SK-N-SH (cell line): ENCODE data around the gene IRX5.

Source experiments
- POLR2AphosphoS5 ChIP-seq: IDR thresholded peaks from 2 replicates; pipeline ENCODE4 v1.6.1; 2012; ENCODE audit warnings: low read depth, low read length
- RXRA ChIP-seq: IDR thresholded peaks from 2 replicates; pipeline ENCODE4 v1.4.0; 2012; ENCODE audit warnings: low read depth, mild to moderate bottlenecking, borderline replicate concordance
- TAF1 ChIP-seq: IDR thresholded peaks from 2 replicates; pipeline ENCODE4 v1.6.1; 2012; ENCODE audit warnings: low read depth, mild to moderate bottlenecking, low read length, moderate library complexity, borderline replicate concordance
- TF ChIP-seq, protein P1 (sequence below): IDR thresholded peaks from 2 replicates; pipeline ENCODE4 v1.6.1; 2012; ENCODE audit warnings: mild to moderate bottlenecking, low read depth, low read length, moderate library complexity
- TF ChIP-seq, protein P2 (sequence below): IDR thresholded peaks from 2 replicates; pipeline ENCODE4; 2012
- TF ChIP-seq, protein P3 (sequence below): IDR thresholded peaks from 2 replicates; pipeline ENCODE4 v1.4.0; 2012; ENCODE audit warnings: low read depth
- TF ChIP-seq, protein P4 (sequence below): fragments of 200-600 bp; sonication (generic); IDR thresholded peaks from 2 replicates; pipeline ENCODE4 v1.6.1; 2017; ENCODE audit warnings: antibody characterized with exemption, mild to moderate bottlenecking, moderate library complexity

DNA sequence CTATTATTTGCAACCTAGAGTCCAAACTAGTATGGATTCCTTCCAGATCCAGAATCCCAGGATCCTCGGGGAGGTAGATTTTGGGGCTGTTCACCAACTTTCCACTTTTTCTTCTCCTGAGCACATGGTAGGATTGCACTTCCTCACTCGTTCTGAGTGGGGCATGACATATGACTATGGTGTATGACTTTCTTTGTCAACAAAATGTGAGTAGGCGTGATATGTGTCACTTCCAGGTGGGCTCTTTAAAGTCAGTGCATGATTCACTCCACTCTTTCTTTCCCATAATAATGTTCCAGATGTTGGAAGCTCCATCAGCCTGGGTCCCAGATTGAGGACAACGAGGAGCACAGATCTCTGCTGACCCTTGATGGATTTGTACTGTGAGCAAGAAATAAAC is 21.5 kb downstream of the IRX5 start:
- no peak for TF ChIP-seq POLR2AphosphoS5
- no peak for TF ChIP-seq TAF1
- TF ChIP-seq, protein P1, sequence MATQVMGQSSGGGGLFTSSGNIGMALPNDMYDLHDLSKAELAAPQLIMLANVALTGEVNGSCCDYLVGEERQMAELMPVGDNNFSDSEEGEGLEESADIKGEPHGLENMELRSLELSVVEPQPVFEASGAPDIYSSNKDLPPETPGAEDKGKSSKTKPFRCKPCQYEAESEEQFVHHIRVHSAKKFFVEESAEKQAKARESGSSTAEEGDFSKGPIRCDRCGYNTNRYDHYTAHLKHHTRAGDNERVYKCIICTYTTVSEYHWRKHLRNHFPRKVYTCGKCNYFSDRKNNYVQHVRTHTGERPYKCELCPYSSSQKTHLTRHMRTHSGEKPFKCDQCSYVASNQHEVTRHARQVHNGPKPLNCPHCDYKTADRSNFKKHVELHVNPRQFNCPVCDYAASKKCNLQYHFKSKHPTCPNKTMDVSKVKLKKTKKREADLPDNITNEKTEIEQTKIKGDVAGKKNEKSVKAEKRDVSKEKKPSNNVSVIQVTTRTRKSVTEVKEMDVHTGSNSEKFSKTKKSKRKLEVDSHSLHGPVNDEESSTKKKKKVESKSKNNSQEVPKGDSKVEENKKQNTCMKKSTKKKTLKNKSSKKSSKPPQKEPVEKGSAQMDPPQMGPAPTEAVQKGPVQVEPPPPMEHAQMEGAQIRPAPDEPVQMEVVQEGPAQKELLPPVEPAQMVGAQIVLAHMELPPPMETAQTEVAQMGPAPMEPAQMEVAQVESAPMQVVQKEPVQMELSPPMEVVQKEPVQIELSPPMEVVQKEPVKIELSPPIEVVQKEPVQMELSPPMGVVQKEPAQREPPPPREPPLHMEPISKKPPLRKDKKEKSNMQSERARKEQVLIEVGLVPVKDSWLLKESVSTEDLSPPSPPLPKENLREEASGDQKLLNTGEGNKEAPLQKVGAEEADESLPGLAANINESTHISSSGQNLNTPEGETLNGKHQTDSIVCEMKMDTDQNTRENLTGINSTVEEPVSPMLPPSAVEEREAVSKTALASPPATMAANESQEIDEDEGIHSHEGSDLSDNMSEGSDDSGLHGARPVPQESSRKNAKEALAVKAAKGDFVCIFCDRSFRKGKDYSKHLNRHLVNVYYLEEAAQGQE: no peak
- TF ChIP-seq, protein P2, sequence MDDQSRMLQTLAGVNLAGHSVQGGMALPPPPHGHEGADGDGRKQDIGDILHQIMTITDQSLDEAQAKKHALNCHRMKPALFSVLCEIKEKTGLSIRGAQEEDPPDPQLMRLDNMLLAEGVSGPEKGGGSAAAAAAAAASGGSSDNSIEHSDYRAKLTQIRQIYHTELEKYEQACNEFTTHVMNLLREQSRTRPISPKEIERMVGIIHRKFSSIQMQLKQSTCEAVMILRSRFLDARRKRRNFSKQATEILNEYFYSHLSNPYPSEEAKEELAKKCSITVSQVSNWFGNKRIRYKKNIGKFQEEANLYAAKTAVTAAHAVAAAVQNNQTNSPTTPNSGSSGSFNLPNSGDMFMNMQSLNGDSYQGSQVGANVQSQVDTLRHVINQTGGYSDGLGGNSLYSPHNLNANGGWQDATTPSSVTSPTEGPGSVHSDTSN: no peak
- TF ChIP-seq, protein P3, sequence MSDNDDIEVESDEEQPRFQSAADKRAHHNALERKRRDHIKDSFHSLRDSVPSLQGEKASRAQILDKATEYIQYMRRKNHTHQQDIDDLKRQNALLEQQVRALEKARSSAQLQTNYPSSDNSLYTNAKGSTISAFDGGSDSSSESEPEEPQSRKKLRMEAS: no peak
- no peak for TF ChIP-seq RXRA
- TF ChIP-seq, protein P4, sequence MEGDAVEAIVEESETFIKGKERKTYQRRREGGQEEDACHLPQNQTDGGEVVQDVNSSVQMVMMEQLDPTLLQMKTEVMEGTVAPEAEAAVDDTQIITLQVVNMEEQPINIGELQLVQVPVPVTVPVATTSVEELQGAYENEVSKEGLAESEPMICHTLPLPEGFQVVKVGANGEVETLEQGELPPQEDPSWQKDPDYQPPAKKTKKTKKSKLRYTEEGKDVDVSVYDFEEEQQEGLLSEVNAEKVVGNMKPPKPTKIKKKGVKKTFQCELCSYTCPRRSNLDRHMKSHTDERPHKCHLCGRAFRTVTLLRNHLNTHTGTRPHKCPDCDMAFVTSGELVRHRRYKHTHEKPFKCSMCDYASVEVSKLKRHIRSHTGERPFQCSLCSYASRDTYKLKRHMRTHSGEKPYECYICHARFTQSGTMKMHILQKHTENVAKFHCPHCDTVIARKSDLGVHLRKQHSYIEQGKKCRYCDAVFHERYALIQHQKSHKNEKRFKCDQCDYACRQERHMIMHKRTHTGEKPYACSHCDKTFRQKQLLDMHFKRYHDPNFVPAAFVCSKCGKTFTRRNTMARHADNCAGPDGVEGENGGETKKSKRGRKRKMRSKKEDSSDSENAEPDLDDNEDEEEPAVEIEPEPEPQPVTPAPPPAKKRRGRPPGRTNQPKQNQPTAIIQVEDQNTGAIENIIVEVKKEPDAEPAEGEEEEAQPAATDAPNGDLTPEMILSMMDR: no peak
